HG03571 (cell line): ENCODE data around the gene HASPIN.

ENCODE experiments used
- ATAC-seq: cut with Tn5 transposase; IDR thresholded peaks from one replicate; pipeline ENCODE4 v1.9.1; 2021; ENCODE audit not compliant: unreplicated experiment

HASPIN gene

DNA sequence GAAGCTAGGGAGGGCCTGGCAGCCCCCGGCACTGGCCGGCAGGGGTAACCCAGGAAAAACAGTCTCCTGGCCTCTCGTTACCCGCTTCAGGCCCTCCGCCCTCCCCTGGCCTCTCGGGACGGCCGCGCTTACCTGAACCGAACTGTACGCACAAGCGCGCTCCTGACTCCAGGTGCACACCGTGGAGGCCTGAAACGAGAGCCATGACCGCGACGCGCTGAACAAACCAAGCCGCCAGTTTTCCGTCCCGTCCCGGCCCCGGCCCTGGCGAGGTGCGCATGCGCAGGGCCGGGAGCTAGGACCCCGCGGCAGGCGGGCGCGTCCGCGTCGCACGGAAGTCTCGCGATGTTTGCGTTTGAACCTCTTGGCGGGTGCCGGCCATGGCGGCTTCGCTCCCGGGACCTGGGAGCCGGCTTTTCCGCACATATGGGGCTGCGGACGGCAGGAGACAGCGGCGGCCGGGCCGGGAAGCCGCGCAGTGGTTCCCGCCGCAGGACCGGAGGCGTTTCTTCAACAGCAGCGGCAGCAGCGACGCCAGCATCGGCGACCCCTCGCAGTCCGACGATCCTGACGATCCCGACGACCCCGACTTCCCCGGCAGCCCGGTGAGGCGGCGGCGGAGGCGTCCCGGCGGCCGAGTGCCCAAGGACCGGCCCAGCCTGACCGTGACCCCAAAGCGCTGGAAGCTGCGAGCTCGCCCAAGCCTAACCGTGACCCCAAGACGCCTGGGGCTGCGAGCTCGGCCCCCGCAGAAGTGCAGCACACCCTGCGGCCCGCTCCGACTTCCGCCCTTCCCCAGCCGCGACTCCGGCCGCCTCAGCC is at the start of gene HASPIN:
Gene HASPIN (plus strand): TSS at position 348 of the 822 bp plus-strand sequence. CDS start 33 bp downstream, at position 381.
- ATAC-seq: peak; percentile 84

DNA sequence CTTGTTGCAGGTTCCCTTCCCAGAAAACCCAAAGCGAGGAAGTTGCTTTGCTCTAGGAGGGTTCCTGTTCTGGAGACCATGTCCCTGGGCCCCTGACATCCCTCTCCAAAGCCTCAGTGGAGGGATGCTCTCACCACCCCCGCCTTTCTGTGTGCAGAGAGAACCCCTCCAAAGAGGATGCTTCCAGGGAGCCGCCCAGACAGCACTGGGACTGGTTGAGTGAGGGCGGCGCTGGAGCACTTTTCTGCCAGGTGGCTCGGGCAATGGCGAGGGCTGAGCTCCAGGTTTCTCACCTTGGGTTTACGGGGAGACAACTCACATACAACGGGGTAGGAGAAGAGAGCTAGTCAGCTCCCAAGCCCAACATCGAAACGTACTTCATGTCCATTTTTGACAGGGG is 47.8 kb upstream of the HASPIN start:
- ATAC-seq: no peak

DNA sequence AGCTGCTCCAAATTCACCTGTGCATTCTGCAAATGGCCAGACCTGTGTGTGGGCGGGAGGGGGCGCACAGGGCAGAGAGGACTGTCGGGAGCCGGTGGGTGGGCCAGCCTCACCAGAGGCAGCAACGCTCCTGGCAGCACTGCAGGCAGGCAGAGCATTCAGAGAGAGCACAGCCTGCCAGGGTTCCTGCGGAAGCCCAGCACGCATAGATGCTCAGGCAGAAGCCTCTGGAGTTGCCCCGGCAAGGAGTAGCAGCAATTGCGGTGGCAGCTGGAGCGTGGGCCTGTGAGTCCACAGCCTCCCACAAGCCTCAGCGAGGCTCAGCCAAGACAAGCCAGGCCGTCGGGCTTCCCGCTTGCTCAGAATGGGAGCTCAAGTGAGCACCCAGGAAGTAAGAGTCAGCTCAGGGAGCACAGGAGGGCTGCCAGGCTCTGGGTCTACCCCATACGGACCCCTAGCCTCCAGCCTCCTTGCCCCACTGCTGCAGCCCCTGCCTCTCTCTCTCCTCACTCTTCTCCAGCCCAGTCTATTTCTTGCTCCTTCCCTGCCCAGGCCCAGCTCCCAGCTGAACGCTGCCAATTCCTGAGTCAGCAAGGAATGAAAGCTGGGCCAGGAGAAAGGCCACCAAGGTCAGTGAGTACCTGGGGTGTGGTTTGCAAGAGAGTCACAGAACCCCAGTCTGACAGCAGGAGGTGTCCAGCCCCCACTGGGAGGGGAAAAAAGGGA is 45.4 kb upstream of the HASPIN start:
- no peak for ATAC-seq

DNA sequence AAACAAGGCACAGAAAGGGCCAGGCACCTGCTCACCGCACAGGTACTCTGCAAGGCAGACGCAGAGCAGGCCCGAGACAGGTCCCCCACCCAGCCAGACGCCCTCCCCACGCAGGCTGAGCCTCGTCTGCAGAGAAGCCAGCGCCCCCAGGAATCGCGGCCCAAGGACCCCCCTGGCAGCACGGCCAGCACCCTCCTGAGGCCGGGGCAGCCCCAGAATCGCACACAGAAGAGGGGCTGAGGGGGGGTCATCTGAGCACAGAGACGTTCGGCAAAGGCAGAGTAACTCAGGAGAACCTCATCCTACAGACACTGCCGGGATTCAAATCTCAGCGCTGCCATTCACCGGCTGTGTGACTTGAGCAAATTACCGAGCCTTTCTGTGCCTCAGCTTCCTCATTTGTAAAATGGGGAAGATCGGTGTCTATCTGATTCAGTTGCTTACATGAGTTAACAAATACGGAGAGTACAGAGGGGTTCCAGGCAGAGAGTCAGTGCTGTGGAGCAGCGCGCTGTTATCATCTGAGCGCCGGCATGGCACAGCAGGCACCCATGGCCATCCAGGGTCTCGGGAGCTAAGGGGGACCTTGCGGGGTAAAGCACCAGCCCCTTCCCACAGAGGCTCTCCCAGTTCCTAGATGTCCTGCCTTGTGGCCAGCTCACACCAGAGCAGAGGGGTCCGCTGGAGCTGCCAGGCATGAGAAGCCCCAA is 44.7 kb upstream of the HASPIN start:
- no peak for ATAC-seq

DNA sequence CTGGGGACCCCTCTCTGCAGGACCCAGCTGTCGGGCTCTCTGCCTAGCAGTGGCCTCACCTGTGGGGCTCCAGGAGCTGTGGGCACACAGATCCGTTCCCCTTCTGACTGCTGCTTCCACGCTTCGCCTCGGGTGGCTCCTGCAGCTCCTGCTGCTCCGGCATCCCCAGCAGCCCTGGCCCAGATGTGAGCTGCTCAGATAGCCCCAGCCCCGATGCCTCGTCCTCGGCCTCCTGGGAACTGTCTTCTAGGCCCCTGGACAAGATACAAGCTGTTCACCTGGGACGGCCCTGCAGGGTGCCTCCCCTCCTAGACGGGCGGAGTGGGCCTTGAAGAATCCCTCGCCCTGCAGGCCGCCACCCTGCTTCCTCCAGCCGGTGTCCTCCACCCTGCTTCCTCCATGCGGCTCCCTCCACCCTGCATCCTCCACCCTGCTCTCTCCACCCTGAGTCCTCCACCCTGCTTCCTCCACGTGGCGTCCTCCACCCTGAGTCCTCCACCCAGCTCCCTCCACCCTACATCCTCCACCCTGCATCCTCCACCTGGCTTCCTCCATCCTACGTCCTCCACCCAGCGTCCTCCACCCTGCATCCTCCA is 44.1 kb upstream of the HASPIN start:
- no peak for ATAC-seq

DNA sequence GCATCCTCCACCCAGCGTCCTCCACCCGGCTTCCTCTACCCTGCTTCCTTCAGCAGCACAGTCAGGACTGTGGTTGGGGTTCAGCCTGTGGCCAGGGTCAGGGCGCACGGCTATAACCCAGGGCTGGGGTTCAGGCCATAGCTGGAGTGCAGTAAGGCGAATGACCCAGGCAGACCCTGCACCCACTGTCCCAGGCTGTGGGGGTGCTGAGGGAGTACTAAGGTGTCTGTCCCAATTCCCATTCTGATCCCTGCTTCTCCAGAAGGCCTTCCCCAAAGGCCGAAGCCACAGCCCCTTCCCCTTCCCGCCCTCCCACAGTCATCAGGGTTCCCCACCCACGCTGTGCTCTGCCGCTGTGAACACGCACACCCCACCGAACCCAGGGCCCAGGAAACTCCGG is 42.6 kb upstream of the HASPIN start:
- ATAC-seq: no peak

DNA sequence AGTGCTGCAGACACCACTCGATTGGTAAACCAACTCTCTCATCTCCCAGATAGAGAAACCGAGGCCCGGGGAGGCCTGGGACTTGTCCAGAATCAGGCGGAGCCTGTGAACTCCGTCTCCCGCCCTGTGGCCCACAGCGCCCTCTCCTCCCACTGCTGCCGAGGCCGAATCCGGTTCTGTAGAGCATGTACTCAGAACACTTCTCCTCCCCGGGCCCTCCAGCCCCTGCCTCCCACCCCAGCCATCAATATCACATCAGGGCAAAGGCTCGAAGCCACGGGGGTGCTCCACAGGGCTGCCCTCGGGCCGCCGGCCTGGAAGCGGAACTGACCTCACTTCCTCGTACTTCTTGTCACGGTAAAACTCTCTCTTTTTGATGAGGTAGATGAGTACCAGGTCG is 42.1 kb upstream of the HASPIN start:
- no peak for ATAC-seq

DNA sequence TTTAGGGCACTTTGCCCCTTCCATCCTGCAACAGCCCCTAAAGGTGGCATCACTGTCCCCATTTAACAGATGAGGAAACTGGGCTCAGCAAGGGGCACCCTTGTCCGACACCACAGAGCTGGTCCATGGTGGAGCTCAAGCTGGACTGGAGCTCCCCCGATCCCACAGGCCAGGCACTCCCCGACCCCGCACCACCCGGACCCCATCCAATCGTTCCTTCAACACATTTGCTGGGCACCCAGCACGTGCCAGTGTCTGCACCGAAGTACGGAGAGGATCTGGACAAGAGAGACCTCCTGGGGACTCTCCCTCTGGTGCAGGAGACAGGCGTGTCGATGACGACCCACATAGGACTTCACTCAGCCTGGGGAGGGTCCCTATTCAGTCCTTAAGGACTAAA is 41.7 kb upstream of the HASPIN start:
- no peak for ATAC-seq

DNA sequence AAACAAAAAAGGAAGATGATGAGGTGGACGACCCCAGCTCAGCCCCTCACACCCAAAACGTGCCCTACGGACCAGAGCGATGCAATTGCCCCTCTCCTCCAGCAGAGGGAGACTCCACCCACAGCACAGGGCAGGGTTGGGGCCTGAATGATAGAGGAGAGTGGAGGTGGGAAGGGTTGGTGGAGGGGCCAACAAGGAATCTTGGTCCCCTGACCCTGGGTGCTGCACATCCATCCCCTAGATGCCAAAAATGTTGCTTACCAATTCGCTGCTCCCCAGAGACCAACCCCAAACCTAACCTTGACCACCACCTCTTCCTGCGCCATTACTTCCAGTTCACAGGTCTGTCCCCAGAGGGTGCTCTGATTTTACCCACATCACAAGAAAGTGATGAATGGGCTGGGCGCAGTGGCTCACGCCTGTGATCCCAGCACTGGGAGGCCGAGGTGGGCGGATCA is 40.6 kb upstream of the HASPIN start:
- ATAC-seq: peak; percentile 58

DNA sequence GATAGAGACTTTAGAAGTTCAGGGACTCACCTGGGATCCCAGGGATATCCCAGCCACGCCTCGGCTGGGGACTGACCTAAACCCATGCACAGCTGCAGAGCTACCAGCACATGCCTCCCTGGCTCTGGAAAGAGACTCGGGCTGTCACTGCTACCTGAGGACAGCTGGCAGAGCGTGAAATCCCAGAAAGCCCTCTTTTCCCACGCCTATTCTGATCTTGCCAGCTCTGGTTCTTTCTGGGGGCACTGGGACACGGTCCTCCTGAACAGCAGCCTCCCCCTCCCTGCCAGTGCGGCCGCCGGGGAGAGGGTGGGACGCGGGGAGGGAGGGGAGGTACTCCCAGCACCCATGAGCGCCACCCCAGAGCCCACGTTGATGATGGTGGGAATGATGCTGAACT is 38.5 kb upstream of the HASPIN start:
- no peak for ATAC-seq

DNA sequence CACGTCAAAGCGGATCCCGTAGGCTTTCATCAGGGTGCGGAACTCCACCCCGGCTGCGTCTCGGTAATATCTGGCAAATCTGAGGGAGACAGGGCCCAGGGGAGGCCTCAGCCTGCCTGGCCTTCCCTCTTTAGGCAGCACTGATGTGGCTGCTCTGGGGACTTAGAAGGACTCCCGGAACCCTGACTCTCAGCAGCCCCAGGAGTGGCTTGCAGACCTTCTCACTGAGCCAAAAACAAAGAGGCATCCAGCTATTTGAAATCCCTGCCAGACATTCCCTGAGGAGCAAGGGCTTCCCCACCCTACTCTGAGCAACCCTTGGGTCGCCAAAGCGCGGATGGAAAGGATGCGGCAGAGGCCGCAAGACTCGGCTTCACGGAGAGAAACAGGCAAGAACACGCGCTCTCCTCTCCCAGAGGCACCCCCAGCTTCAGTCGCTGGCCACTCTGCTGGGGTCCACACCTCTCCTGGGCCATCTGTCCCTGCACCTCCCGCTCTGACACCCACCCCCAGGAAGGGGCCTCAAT is 35.6 kb upstream of the HASPIN start:
- ATAC-seq: no peak

DNA sequence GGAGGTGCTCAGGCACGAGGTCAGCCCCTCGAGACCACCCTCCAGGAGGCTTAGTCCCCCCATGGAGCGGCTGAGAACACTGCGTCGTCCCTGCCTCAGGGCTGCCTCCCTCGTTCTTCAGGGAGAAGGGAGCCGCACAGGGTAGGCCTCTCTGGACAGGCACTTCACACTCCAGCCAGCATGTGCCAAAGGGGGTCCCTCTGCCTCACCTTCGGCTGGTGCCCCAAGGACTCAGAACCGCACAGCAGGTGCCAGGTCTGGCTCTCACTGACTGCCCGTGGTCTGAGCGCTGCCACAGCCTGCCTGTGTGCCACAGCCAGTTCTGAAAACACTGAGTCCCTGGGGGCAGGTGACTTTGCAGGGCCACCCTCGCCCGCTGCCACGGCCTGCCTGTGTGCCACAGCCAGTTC is 34.8 kb upstream of the HASPIN start:
- no peak for ATAC-seq

DNA sequence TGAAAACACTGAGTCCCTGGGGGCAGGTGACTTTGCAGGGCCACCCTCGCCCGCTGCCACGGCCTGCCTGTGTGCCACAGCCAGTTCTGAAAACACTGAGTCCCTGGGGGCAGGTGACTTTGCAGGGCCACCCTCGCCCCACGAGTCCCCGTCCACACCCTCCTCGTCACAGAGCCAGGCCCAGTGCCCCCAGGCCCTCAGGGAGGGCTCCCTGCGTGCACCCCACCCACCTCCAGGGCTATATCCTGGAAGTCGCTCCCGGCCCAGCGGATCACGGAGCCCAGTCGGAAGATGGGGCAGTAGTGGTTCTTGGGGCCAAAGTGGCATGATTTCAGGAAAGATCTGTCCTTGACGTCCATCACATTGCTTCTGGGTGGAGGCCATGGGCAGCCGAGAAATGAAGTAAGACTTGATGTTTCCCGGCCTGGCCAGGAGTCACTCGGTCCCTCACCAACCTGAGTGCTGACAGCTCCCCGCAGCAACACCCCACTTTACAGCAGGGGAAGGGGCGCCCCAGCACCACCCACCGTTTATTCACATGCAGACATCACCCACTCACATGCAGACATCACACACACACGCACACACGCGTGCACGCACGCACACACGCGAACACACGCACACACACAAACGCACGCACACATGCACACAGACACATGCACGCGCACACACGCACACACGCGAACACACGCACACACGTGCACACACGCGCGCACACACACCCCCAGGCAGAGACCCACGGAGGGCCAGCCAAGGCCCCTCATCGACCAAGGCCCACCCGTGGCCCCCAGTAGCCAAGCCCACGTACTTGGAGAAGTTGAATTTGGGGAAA is 34.2 kb upstream of the HASPIN start:
- no peak for ATAC-seq

DNA sequence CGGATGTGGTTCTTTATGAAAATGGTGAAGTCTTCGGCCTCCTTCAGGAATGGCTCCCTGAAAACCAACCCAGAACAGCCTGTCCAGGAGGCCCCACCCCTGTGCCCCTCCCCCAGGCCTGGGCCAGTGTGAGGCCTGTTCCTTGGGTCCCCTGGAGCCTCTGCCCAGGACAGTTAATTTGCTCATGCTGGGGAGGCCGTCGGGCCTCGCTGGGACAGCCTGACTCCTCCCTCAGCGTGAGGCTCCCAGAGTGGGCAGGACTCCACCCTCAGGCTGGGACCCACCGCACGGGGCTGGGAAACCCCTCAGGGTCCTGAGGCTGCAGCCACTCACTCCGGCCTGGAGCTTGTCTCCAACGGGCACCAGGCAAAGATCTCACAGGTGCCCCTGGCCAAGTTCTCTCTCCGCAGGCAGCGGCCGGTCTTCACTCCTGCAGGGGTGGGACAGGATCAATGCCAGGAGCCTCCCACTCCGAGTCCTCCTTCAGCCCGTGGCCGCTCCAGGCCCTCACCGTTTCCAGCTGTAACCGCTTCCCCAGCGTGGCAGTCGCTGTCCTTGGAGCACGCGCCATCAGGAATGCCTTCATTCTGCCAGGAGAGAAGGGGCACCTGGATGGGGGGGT is 33.5 kb upstream of the HASPIN start:
- no peak for ATAC-seq

DNA sequence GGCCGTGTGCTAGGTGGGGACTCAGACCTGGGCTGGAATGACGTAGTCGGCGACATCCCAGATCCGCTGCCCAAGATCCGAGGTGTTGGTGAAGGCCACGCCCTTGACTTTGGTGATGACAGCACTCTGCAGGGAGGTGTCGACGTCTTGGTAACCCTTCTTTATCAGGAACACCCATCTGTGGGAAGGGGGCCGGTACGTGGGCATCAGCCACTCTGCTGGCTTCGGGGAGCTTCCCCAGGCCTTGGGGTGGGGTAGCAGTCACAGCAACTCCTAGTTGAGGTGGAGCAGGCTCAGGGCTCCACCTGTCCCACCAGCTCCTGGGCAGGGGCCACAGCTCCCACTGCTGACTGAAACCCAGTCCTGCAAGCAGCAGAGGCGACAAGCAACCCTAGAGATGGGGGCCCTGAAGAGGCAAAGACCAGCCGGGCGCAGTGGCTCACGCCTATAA is 32.1 kb upstream of the HASPIN start:
- no peak for ATAC-seq

DNA sequence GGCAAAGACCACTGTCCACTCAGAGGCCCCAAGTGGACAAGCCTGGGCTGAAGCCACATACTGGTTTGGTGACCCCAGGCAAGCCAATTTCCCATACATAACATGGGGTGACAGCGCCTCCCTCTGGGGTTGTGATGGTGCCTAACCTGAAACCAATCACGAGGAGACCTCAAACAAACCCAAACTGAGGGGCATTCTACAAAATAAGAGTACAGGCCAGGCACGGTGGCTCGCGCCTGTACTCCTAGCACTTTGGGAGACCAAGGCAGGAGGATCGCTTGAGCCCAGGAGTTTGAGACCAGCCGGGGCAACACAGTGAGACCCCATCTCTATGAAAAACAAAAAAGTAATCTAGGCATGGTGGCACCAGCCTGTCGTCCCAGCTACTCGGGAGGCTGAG is 31.4 kb upstream of the HASPIN start:
- no peak for ATAC-seq

DNA sequence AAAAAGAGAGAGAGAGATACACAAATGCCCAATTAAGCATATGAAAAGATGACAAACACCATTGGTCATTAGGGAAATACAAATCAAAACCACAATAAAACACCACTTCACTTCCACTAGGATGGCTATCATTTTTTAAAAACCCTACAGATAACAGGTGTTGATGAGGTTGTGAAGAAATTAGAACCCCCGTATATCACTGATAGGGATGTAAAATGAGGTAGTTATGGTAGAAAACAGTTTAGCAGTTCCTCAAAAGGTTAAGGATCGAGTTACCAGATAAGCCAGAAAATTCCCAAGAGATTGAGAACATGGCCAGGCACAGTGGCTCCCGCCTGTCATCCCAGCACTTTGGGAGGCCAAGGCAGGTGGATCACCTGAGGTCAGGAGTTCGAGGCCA is 30.6 kb upstream of the HASPIN start:
- ATAC-seq: no peak

DNA sequence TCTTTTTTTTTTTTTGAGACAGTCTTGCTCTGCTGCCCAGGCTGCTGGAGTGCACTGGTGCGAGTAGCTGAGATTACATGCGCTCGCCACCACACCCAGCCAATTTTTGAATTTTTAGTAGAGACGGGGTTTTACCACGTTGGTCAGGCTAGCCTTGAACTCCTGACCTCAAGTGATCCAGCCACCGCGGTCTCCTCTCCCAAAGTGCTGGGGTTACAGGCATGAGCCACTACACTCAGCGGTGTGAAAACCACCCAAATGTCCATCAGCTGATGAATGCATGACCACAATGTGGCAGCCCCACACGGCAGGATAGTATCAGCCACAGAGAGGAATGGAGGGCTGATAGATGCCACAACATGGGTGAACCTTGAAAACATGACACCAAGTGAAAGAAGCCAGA is 29.9 kb upstream of the HASPIN start:
- peak; percentile 47 for ATAC-seq

DNA sequence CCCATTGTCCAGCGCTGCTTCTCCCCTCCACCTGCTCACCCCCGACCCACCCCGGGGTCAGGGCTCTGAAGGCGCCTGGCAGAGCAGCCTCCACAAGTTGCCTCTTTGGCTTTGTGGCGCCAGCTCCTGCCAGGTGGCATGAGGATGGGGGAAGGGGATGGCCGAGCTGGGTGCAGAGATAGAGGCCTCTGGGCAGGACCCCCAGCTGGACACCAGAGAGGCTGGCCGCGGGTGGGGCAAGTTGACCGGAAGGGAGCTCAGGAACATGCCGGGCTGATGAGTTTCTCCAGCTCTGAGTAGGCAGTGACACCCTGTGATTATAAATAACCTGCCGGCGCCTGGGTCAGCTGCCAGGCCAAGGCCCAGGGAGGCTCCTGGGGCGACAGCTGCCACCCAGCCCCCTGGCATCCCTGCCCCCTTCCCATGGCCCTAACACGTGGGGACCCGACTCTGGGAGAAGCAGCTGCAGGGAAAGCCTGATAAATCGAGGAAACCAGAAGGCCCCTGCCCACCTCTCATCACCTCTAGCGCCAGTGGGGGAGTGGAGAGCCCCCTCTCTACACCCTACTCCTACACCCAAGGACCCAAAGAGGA is 28.5 kb upstream of the HASPIN start:
- no peak for ATAC-seq
